ENCODE results near the gene YTHDC1.

DNA sequence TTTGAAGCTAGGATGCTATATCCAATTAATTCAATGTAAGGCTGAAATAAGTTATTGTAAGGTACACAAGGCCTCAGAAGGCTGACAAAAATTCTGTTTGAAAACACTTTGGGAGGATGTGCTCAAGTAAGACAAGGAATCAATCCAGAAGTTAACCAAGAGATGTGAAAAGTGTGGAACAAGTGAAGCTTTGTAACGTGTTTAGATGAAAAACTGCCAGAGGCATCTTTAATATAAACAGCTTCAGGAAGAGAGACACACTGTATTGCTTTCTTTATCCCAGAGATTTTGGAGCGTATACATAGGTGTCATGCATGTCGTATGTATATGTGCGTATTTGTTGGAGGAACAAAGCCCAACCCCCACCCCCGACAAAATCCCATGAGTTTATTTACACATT lies 28.3 kb upstream of the YTHDC1 start:
- TF ChIP-seq, protein P1, sequence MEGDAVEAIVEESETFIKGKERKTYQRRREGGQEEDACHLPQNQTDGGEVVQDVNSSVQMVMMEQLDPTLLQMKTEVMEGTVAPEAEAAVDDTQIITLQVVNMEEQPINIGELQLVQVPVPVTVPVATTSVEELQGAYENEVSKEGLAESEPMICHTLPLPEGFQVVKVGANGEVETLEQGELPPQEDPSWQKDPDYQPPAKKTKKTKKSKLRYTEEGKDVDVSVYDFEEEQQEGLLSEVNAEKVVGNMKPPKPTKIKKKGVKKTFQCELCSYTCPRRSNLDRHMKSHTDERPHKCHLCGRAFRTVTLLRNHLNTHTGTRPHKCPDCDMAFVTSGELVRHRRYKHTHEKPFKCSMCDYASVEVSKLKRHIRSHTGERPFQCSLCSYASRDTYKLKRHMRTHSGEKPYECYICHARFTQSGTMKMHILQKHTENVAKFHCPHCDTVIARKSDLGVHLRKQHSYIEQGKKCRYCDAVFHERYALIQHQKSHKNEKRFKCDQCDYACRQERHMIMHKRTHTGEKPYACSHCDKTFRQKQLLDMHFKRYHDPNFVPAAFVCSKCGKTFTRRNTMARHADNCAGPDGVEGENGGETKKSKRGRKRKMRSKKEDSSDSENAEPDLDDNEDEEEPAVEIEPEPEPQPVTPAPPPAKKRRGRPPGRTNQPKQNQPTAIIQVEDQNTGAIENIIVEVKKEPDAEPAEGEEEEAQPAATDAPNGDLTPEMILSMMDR (IDR thresholded peaks at IDR 0.05) = no peak
- no peak for TF ChIP-seq EP300 (IDR thresholded peaks at IDR 0.05)
